Measurements from ENCODE around the gene GRIN3B. TPM values are rescaled to one million over a fixed set of nuclear protein-coding genes. Genes with fewer than 3 reads are reported as not detected.

Gene GRIN3B
- total and polyA plus RNA-seq, 10 of the 15 experiments (the other 5 are each of a cell fraction or from before 2014, with no cell fraction given): 0.15 TPM; not detected in 9

- ChIA-PET RAD21 (ENCODE audit: unreplicated experiment) (no interaction called here), POLR2A (no interaction called here), CTCF (no interaction called here), SMC1A (ENCODE audit: uncharacterized antibody, unreplicated experiment) (no interaction called here)
- FAIRE-seq: no peak
- WGBS (ENCODE audit: insufficient coverage, insufficient replicate concordance, low lambda C conversion rate, missing lambda C conversion rate): 94% methylated on average over 38 of the region's 42 CpGs
- in situ Hi-C loops (cut with MboI) (no loop called here), intact Hi-C loops (cut with micrococcal nuclease; ENCODE audit: unreplicated experiment) (no loop called here)
- Histone ChIP-seq H4K20me1 (ENCODE audit: control insufficient read depth, insufficient read depth) (no peaks in the 10 kb centered on the region), H3K27ac (ENCODE audit: control insufficient read depth, insufficient read depth) (no peak overlapping the region), H3K4me2 (ENCODE audit: control insufficient read depth, insufficient read depth) (no peak overlapping the region), H3K4me1 (ENCODE audit: control insufficient read depth, insufficient read depth, low read length) (no peaks in the 10 kb centered on the region; the same call in 1 of the 2 replicates), H3K36me3 (ENCODE audit: control insufficient read depth in 2 of 2, insufficient read depth in 2 of 2, low read length in 1 of 2) (peaks cover 4 to 15% of the 10 kb centered on the region in 2 experiments; a peak in 3 of 4 replicates), H2AFZ (ENCODE audit: control insufficient read depth, low read depth, low read length) (no peak overlapping the region), H3K4me3 (no peak overlapping the region), H3K79me2 (ENCODE audit: control insufficient read depth, insufficient read depth, low read length) (no peaks in the 10 kb centered on the region), H3K9ac (ENCODE audit: control insufficient read depth, insufficient read depth, low read length) (no peak overlapping the region), H3K27me3 (replicated peaks in 1 of 2; ENCODE audit: control insufficient read depth in 2 of 2, insufficient read depth in 2 of 2, low read length in 1 of 2) (no peaks in the 10 kb centered on the region), H3K9me3 (replicated peaks; ENCODE audit: control insufficient read depth, insufficient read depth, low read length) (no peaks in the 10 kb centered on the region)
- BruUV-seq (replicated peaks): no TSS peak
- ATAC-seq: no peak
- no peak for DNase-seq (ENCODE audit: low read depth, low spot score)
- TF ChIP-seq BMI1 (IDR thresholded peaks at IDR 0.05; ENCODE audit: borderline replicate concordance) (no peak), HDAC2 (IDR thresholded peaks at IDR 0.05) (no peak), CBX5 (IDR thresholded peaks at IDR 0.05; ENCODE audit: low read depth) (no peak), PAX8 (IDR thresholded peaks at IDR 0.05) (no peak), NR2F1 (conservative IDR thresholded peaks at IDR 0.05) (0 out of 2 replicates have a peak, but pooled peaks have one; percentile 18), ZBTB33 (IDR thresholded peaks at IDR 0.05) (peak; percentile 63; the same call in 1 of the 2 replicates), RB1 (IDR thresholded peaks at IDR 0.05; ENCODE audit: borderline replicate concordance) (no peak)
- TF ChIP-seq, protein P1, sequence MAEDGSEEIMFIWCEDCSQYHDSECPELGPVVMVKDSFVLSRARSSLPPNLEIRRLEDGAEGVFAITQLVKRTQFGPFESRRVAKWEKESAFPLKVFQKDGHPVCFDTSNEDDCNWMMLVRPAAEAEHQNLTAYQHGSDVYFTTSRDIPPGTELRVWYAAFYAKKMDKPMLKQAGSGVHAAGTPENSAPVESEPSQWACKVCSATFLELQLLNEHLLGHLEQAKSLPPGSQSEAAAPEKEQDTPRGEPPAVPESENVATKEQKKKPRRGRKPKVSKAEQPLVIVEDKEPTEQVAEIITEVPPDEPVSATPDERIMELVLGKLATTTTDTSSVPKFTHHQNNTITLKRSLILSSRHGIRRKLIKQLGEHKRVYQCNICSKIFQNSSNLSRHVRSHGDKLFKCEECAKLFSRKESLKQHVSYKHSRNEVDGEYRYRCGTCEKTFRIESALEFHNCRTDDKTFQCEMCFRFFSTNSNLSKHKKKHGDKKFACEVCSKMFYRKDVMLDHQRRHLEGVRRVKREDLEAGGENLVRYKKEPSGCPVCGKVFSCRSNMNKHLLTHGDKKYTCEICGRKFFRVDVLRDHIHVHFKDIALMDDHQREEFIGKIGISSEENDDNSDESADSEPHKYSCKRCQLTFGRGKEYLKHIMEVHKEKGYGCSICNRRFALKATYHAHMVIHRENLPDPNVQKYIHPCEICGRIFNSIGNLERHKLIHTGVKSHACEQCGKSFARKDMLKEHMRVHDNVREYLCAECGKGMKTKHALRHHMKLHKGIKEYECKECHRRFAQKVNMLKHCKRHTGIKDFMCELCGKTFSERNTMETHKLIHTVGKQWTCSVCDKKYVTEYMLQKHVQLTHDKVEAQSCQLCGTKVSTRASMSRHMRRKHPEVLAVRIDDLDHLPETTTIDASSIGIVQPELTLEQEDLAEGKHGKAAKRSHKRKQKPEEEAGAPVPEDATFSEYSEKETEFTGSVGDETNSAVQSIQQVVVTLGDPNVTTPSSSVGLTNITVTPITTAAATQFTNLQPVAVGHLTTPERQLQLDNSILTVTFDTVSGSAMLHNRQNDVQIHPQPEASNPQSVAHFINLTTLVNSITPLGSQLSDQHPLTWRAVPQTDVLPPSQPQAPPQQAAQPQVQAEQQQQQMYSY (CRISPR knock-in tag; IDR thresholded peaks at IDR 0.05): no peak
These were observed 8.1 kb upstream of the GRIN3B start for GRCh38 chr19:991932-992669.

All from GM12878 (cell line).